T-cell (primary cell): ENCODE results near the gene CPSF4. TPM values are rescaled to one million over a fixed set of nuclear protein-coding genes. Genes with fewer than 3 reads are reported as not detected.
A peak's percentile ranks its signal among the peaks of the same experiment; 100 is the strongest.
"Not testable (repeated sequence)": the region's sequence is repeated elsewhere in the genome, so short reads cannot be mapped to it uniquely, and the experiment has no call there.

Experiments
- ATAC-seq, 4 experiments: fragments of 200-7000 bp in 3 of 4; fragments of 150-1000 bp in 1 of 4; cut with Tn5 transposase; replicated peaks in 1 of 4; 1 replicate in 3 of 4; 2 replicates in 1 of 4; pipeline ENCODE4 v1.10.0; 2021; ENCODE audit warnings: moderate library complexity in 3 of 4, mild to moderate bottlenecking in 2 of 4, moderate number of reproducible peaks in 1 of 4
- CTCF ChIA-PET, 2 donors: fragments of 300-600 bp; sonication (Branson Sonifier 250); formaldehyde crosslinking; loops; one replicate each; lab custom pipeline; 2022; ENCODE audit warnings: antibody characterized with exemption in 2 of 2; lab: Charles Lee
- POLR2A ChIA-PET, 2 donors: fragments of 300-600 bp; sonication (Branson Sonifier 250); formaldehyde crosslinking; loops; one replicate each; lab custom pipeline; 2022; ENCODE audit warnings: antibody characterized with exemption in 2 of 2; lab: Charles Lee
- DNase-seq, 35 experiments: peaks; one replicate each; pipeline versions ENCODE4 v3.0.0 to v3.0.0-alpha.2; 2013 to 2023
- H3K27ac ChIP-seq: one replicate; pipeline ENCODE4 v1.5.1; 2013; ENCODE audit warnings: low read length
- H3K27me3 ChIP-seq, 2 experiments: replicated peaks in 1 of 2; 1 replicate in 1 of 2; 2 replicates in 1 of 2; pipeline versions ENCODE4 v1.6.1 to v1.7.0; 2013; ENCODE audit warnings: low read length in 1 of 2, mixed read lengths in 1 of 2; ENCODE audit not compliant: control insufficient read depth in 2 of 2, insufficient read depth in 2 of 2; ENCODE audit errors: extremely low read depth in 1 of 2
- H3K36me3 ChIP-seq, 2 donors: 1 replicate in 1 of 2; 2 replicates in 1 of 2; pipeline versions ENCODE4 v1.6.1 to v1.7.0; 2013; ENCODE audit warnings: low read length in 1 of 2; ENCODE audit not compliant: control insufficient read depth in 2 of 2, insufficient read depth in 1 of 2; ENCODE audit errors: extremely low read depth in 1 of 2
- H3K4me1 ChIP-seq, 2 experiments: 1 replicate in 1 of 2; 2 replicates in 1 of 2; pipeline versions ENCODE4 v1.6.1 to v1.7.0; 2013; ENCODE audit warnings: low read length in 2 of 2, mixed read lengths in 1 of 2; ENCODE audit not compliant: insufficient read depth in 2 of 2, control insufficient read depth in 1 of 2; ENCODE audit errors: extremely low read depth in 1 of 2
- H3K4me3 ChIP-seq, 2 donors: 1 replicate in 1 of 2; 2 replicates in 1 of 2; pipeline versions ENCODE4 v1.5.1 to v1.7.0; 2013; ENCODE audit warnings: mild to moderate bottlenecking in 2 of 2, low read length in 1 of 2, moderate library complexity in 1 of 2; ENCODE audit not compliant: control insufficient read depth in 1 of 2; ENCODE audit errors: extremely low read depth in 1 of 2
- H3K9me3 ChIP-seq: 2 replicates; pipeline ENCODE4 v1.7.0; 2013
- H3K27ac Mint-ChIP-seq, 2 donors: one replicate each; pipeline ENCODE4 v1.8.0; 2020 to 2021; ENCODE audit warnings: mild to moderate bottlenecking in 2 of 2, mixed read lengths in 2 of 2
- H3K27me3 Mint-ChIP-seq, 2 donors: one replicate each; pipeline ENCODE4 v1.8.0; 2021 to 2022; ENCODE audit warnings: mixed read lengths in 2 of 2
- H3K36me3 Mint-ChIP-seq: one replicate; pipeline ENCODE4 v1.8.0; 2021; ENCODE audit warnings: mixed read lengths
- H3K4me1 Mint-ChIP-seq, 3 donors: one replicate each; pipeline ENCODE4 v1.8.0; 2020 to 2022; ENCODE audit warnings: mixed read lengths in 3 of 3, mild to moderate bottlenecking in 1 of 3
- H3K4me3 Mint-ChIP-seq, 3 donors: one replicate each; pipeline ENCODE4 v1.8.0; 2020 to 2022; ENCODE audit warnings: mild to moderate bottlenecking in 3 of 3, mixed read lengths in 3 of 3, moderate library complexity in 3 of 3
- H3K9me3 Mint-ChIP-seq, 3 donors: one replicate each; pipeline ENCODE4 v1.8.0; 2020 to 2022; ENCODE audit warnings: mixed read lengths in 3 of 3
- WGBS: methylation state at CpG from one replicate; pipeline ENCODE4 v1.1.5; 2013; ENCODE audit warnings: missing lambda C conversion rate; ENCODE audit not compliant: insufficient coverage; 5-methylcytosine and 5-hydroxymethylcytosine counted together
- total RNA-seq, 35 experiments: library from RNA in 6 of 35; stranded (reverse) in 6 of 35; fragments of 120-200 nt in 1 of 35; gene quantifications; one replicate each; pipeline versions ENCODE4 v1.2.1 to v1.2.4 and lab custom pipeline; 2013 to 2026

Gene CPSF4
- total RNA-seq, 5 donors from 2014 or later (not counting 1 experiment from before 2014, with no cell fraction given) = 44.4 to 58.1 (median 52.3) TPM

DNA sequence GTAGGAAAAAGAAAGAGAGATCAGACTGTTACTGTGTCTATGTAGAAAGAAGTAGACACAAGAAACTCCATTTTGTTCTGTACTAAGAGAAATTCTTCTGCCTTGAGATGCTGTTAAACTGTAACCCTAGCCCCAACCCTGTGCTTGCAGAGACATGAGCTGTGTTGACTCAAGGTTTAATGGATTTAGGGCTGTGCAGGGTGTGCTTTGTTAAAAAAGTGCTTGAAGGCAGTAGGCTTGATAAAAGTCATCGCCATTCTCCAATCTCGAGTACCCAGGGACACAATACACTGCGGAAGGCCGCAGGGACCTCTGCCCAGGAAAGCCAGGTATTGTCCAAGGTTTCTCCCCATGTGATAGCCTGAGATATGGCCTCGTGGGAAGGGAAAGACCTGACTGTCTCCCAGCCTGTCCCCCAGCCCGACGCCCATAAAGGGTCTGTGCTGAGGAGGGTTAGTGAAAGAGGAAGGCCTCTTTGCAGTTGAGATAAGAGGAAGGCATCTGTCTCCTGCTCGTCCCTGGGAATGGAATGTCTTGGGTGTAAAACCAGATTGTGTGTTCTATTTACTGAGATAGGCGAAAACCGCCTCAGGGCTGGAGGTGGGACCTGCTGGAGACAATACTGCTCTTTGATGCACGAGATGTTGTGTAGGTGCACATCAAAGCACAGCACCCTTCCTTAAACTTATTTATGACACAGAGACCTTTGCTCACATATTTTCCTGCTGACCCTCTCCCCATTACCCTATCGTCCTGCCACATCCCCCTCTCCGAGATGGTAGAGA lies 6.8 kb upstream of the CPSF4 start:
- H3K4me3 ChIP-seq, DNase-seq, POLR2A ChIA-PET, CTCF ChIA-PET, H3K27me3 ChIP-seq, H3K27me3 Mint-ChIP-seq, ATAC-seq, H3K27ac Mint-ChIP-seq, H3K9me3 Mint-ChIP-seq, H3K9me3 ChIP-seq, H3K4me3 Mint-ChIP-seq, H3K27ac ChIP-seq: not testable (repeated sequence)
- H3K36me3 ChIP-seq = peaks cover 20 to 35% of the 10 kb centered on the region in 2 donors
- peaks cover 16% of the 10 kb centered on the region for H3K36me3 Mint-ChIP-seq
- H3K4me1 Mint-ChIP-seq = peaks cover 0 to 11% (median 6%) of the 10 kb centered on the region in 3 donors
- WGBS = 95% methylated on average over 4 of the region's 13 CpGs
- H3K4me1 ChIP-seq = peaks cover 0 to 15% of the 10 kb centered on the region in 2 experiments

DNA sequence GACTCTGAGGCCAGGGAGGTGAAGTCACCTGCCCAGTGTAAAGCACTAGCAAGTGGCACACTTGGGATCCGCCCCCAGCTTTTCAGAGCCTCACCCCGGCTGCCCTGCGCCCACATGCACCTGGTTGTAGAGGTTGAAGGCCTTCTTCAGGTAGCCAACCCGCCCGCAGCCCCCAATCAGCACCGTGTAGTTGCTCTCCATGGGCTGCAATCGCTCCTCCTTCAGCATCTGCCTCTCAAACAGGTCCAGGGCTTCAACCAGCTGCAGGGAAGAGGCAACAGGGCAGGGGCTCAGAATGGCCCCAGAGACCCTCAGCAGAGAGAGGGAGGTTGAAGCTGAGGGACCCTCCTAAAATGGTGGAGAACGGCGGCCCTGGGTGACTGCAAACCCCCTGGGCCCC lies 5.6 kb upstream of the CPSF4 start:
- CTCF ChIA-PET = no interaction called here
- POLR2A ChIA-PET = no interaction called here
- H3K36me3 ChIP-seq = peaks cover 20 to 35% of the 10 kb centered on the region in 2 donors
- ATAC-seq (no peak), DNase-seq (no peak)
- H3K36me3 Mint-ChIP-seq = peaks cover 16% of the 10 kb centered on the region
- H3K4me1 ChIP-seq = peaks cover 0 to 22% of the 10 kb centered on the region in 2 experiments
- H3K27me3 ChIP-seq = no peaks in the 10 kb centered on the region
- no peak overlapping the region for H3K4me3 ChIP-seq
- H3K9me3 Mint-ChIP-seq = no peaks in the 10 kb centered on the region
- peaks cover 0 to 14% (median 13%) of the 10 kb centered on the region in 3 donors for H3K4me1 Mint-ChIP-seq
- no peaks in the 10 kb centered on the region for H3K27me3 Mint-ChIP-seq
- no peaks in the 10 kb centered on the region for H3K9me3 ChIP-seq
- H3K27ac Mint-ChIP-seq = no peak overlapping the region
- WGBS = 93% methylated on average over 6 of the region's 9 CpGs
- H3K27ac ChIP-seq = no peak overlapping the region
- H3K4me3 Mint-ChIP-seq = no peak overlapping the region

DNA sequence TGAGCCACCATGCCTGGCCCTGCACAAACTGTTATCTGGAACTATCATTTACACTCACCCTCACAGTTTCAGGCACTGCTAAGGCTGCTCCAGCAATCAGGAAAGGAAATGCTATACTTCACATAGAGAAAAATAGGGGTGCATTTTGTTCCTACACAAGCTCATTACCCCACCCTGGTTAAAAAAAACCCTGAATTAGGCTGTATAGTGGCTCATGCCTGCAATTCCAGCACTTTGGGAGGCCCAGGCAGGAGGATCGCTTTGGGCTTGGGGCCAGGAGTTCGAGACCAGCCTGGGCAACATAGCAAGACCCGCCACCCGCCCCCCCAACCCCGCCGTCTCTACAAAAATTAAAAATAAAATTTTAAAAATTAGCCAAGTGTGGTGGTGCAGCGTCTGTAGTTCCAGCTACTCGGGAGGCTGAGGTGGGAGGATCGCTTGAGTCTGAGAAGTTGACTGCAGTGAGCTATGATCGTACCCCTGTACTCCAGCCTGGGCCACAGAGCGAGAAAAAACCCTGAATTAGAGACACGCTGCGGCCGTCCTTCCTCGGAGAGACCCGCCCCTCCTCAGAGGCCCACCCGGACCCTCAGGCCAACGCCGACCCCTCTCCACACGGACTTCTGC lies 684 bp upstream of the CPSF4 start:
- peaks cover 29 to 37% (median 36%) of the 10 kb centered on the region in 3 donors for H3K4me1 Mint-ChIP-seq
- CTCF ChIA-PET = interaction anchor here in 1 of 2 donors (0.7 kb wide), 1 partner anchor 23 kb away, joined by 3 read pairs; no protein-coding TSS in a partner anchor
- DNase-seq = peak in 3 of 35 experiments; percentile 4 to 6 (median 5)

DNA sequence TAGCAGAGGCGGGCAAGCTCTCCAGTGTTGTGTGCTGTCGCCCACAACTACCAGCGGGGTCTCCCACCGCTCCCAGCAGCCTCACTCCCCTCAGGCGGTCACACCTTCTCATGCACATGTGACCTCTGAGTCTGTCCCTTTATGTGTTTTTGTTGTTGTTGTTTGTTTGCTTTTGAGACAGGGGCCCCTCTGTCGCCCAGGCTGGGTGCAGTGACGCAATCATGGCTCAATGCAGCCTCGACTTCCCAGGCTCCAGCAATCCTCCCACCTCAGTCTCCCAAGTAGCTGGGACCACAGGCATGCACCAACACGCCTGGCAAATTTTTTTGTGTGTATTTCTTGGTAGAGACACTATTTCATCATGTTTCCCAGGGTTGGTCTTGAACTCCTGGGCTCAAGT lies 1.5 kb downstream of the CPSF4 start:
- Mint-ChIP-seq H3K36me3 (peaks cover 14% of the 10 kb centered on the region), H3K27ac (peak overlapping the region in 1 of 2 donors; percentile 92), H3K4me1 (peaks cover 32 to 41% (median 39%) of the 10 kb centered on the region in 3 donors), H3K27me3 (no peaks in the 10 kb centered on the region), H3K4me3 (peak overlapping the region; percentile 91 to 100 (median 95)), H3K9me3 (no peaks in the 10 kb centered on the region)
- POLR2A ChIA-PET = no interaction called here
- ATAC-seq (no peak), DNase-seq (no peak)
- H3K4me3 ChIP-seq = no peak overlapping the region
- H3K9me3 ChIP-seq = no peaks in the 10 kb centered on the region
- no peaks in the 10 kb centered on the region for H3K27me3 ChIP-seq
- H3K4me1 ChIP-seq = peaks cover 0 to 28% of the 10 kb centered on the region in 2 experiments
- CTCF ChIA-PET = no interaction called here
- WGBS = no CpG with 5 or more reads among the region's 9 CpGs
- no peak overlapping the region for H3K27ac ChIP-seq
- peaks cover 0 to 20% of the 10 kb centered on the region in 2 donors for H3K36me3 ChIP-seq

More for the DNA sequence above, 684 bp upstream of the CPSF4 start:
- Histone ChIP-seq H3K4me1 (peaks cover 0 to 28% of the 10 kb centered on the region in 2 experiments), H3K36me3 (peaks cover 0 to 10% of the 10 kb centered on the region in 2 donors), H3K9me3 (no peaks in the 10 kb centered on the region), H3K27ac (peak overlapping the region; percentile 85), H3K27me3 (no peaks in the 10 kb centered on the region), H3K4me3 (peak overlapping the region; percentile 82 to 92)
- ATAC-seq = peak; percentile 10 to 28 (median 22)
- POLR2A ChIA-PET = no interaction called here
- Mint-ChIP-seq H3K9me3 (no peaks in the 10 kb centered on the region), H3K27me3 (no peaks in the 10 kb centered on the region), H3K4me3 (peak overlapping the region; percentile 91 to 100 (median 95)), H3K36me3 (peaks cover 13% of the 10 kb centered on the region), H3K27ac (peak overlapping the region; percentile 95 to 96)
- WGBS = 3% methylated on average over 12 of the region's 20 CpGs

DNA sequence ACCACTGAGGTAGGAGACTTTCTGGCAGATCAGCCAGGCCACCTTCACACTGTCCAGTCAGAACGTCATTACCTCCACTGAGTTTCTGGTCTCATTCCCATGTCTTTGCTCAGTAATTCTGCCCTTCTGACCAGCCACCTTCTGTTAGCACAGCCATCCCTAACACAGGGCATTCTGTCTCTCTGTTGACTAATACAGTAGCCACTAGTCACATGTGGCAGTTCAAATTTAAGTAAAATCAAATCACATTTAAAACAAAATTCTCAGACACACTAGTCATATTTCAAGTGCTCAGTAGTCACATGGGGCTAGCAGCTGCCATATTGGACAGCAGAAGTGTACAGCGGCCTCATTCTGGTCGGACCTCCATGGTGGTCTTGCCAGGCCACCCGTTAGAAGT lies 7.4 kb downstream of the CPSF4 start:
- H3K27ac ChIP-seq = no peak overlapping the region
- H3K9me3 ChIP-seq = no peaks in the 10 kb centered on the region
- H3K27me3 ChIP-seq = no peaks in the 10 kb centered on the region
- ChIA-PET POLR2A (interaction anchor here in 1 of 2 donors (0.6 kb wide), 1 partner anchor 79 kb away, joined by 7 read pairs; no protein-coding TSS in a partner anchor), CTCF (no interaction called here)
- Mint-ChIP-seq H3K27me3 (no peaks in the 10 kb centered on the region), H3K4me3 (no peak overlapping the region), H3K36me3 (peaks cover 32% of the 10 kb centered on the region), H3K9me3 (no peaks in the 10 kb centered on the region), H3K4me1 (peaks cover 13 to 15% (median 13%) of the 10 kb centered on the region in 3 donors), H3K27ac (no peak overlapping the region)
- ATAC-seq (no peak), DNase-seq (no peak)
- 93% methylated on average over 4 of the region's 4 CpGs for WGBS
- H3K4me3 ChIP-seq = no peak overlapping the region
- H3K36me3 ChIP-seq = peaks cover 12 to 66% of the 10 kb centered on the region in 2 donors
- H3K4me1 ChIP-seq = peaks cover 0 to 2% of the 10 kb centered on the region in 2 experiments

- H3K27ac Mint-ChIP-seq = no peak overlapping the region
- ChIA-PET POLR2A (no interaction called here), CTCF (no interaction called here)
- DNase-seq (peak in 2 of 35 experiments; percentile 12 to 21), ATAC-seq (no peak)
- no peaks in the 10 kb centered on the region for H3K9me3 Mint-ChIP-seq
- no peaks in the 10 kb centered on the region for H3K4me1 ChIP-seq
- peaks cover 27% of the 10 kb centered on the region for H3K36me3 Mint-ChIP-seq
- H3K9me3 ChIP-seq = no peaks in the 10 kb centered on the region
- peaks cover 4 to 6% (median 5%) of the 10 kb centered on the region in 3 donors for H3K4me1 Mint-ChIP-seq
- H3K36me3 ChIP-seq = peaks cover 21 to 71% of the 10 kb centered on the region in 2 donors
- H3K4me3 ChIP-seq = no peak overlapping the region
- H3K27ac ChIP-seq = no peak overlapping the region
- H3K4me3 Mint-ChIP-seq = no peak overlapping the region
- H3K27me3 ChIP-seq = no peaks in the 10 kb centered on the region
- no peaks in the 10 kb centered on the region for H3K27me3 Mint-ChIP-seq
- WGBS = 93% methylated on average over 10 of the region's 10 CpGs
Observed at GRCh38 chr7:99447943-99448342, 9.2 kb downstream of the CPSF4 start.
